H9 (cell line): ENCODE data around the gene SLC6A2. TPM values are rescaled to one million over a fixed set of nuclear protein-coding genes. Genes with fewer than 3 reads are reported as not detected.

Experiments used
- DNase-seq: peaks from one replicate; pipeline ENCODE4 v3.0.0-alpha.2; 2017
- H2AFZ ChIP-seq: one replicate; pipeline ENCODE4 v1.6.1; 2013; ENCODE audit warnings: mild to moderate bottlenecking, low read length, control low read depth, moderate library complexity
- H2AK5ac ChIP-seq: 2 replicates; pipeline ENCODE4 v1.6.1; 2013; ENCODE audit warnings: low read length, control low read depth, mixed read lengths; ENCODE audit not compliant: insufficient read length
- H2BK120ac ChIP-seq: one replicate; pipeline ENCODE4 v1.6.1; 2013; ENCODE audit warnings: low read depth, mild to moderate bottlenecking, low read length, control low read depth, inconsistent platforms; ENCODE audit not compliant: poor library complexity, severe bottlenecking
- H2BK12ac ChIP-seq: 2 replicates; pipeline ENCODE4 v1.6.1; 2013; ENCODE audit warnings: low read length, control low read depth, mixed read lengths, low read depth; ENCODE audit not compliant: insufficient read length
- H2BK15ac ChIP-seq: 2 replicates; pipeline ENCODE4 v1.6.1; 2013; ENCODE audit warnings: low read depth, low read length, control low read depth
- H2BK20ac ChIP-seq: one replicate; pipeline ENCODE4 v1.6.1; 2013; ENCODE audit warnings: low read depth, mild to moderate bottlenecking, low read length, control low read depth, inconsistent platforms; ENCODE audit not compliant: poor library complexity, severe bottlenecking
- H2BK5ac ChIP-seq: 2 replicates; pipeline ENCODE4 v1.6.1; 2013; ENCODE audit warnings: low read length, control low read depth, mixed read lengths; ENCODE audit not compliant: insufficient read length
- H3K14ac ChIP-seq: 2 replicates; pipeline ENCODE4 v1.6.1; 2013; ENCODE audit warnings: low read length, control low read depth; ENCODE audit not compliant: insufficient read depth
- H3K18ac ChIP-seq: 2 replicates; pipeline ENCODE4 v1.6.1; 2013; ENCODE audit warnings: low read depth, mild to moderate bottlenecking, mixed read lengths, low read length, control low read depth; ENCODE audit not compliant: insufficient read length
- H3K23ac ChIP-seq: 2 replicates; pipeline ENCODE4 v1.6.1; 2013; ENCODE audit warnings: low read length, control low read depth, mixed read lengths, low read depth; ENCODE audit not compliant: insufficient read length
- H3K23me2 ChIP-seq: 2 replicates; pipeline ENCODE4 v1.6.1; 2013; ENCODE audit warnings: low read depth, mild to moderate bottlenecking, mixed read lengths, low read length, control low read depth; ENCODE audit not compliant: insufficient read length, poor library complexity, severe bottlenecking
- H3K27ac ChIP-seq: 2 replicates; pipeline ENCODE4 v1.5.1; 2013; ENCODE audit warnings: low read length, control low read depth, mixed read lengths, low read depth; ENCODE audit not compliant: insufficient read length
- H3K27me3 ChIP-seq: 2 replicates; pipeline ENCODE4 v1.6.1; 2013; ENCODE audit warnings: low read length, control low read depth, inconsistent platforms; ENCODE audit not compliant: insufficient read depth
- H3K4ac ChIP-seq: 2 replicates; pipeline ENCODE4 v1.6.1; 2013; ENCODE audit warnings: low read depth, mild to moderate bottlenecking, control low read depth, inconsistent platforms, low read length, moderate library complexity
- H3K4me1 ChIP-seq: 2 replicates; pipeline ENCODE4 v1.6.1; 2013; ENCODE audit warnings: low read length, control low read depth, inconsistent platforms; ENCODE audit not compliant: insufficient read depth
- H3K4me2 ChIP-seq: 2 replicates; pipeline ENCODE4 v1.6.1; 2013; ENCODE audit warnings: low read length, control low read depth, mixed read lengths; ENCODE audit not compliant: insufficient read length, insufficient read depth
- H3K56ac ChIP-seq: 2 replicates; pipeline ENCODE4 v1.6.1; 2013; ENCODE audit warnings: low read depth, mild to moderate bottlenecking, mixed read lengths, low read length, control low read depth; ENCODE audit not compliant: insufficient read length
- H3K79me1 ChIP-seq: 2 replicates; pipeline ENCODE4 v1.6.1; 2013; ENCODE audit warnings: low read depth, mild to moderate bottlenecking, moderate library complexity, low read length, control low read depth, inconsistent platforms; ENCODE audit not compliant: insufficient read depth, poor library complexity, severe bottlenecking
- H3K79me2 ChIP-seq: 2 replicates; pipeline ENCODE4 v1.6.1; 2013; ENCODE audit warnings: low read length, control low read depth, inconsistent platforms; ENCODE audit not compliant: insufficient read depth
- H3K9ac ChIP-seq: 2 replicates; pipeline ENCODE4 v1.6.1; 2013; ENCODE audit warnings: low read length, control low read depth, mixed read lengths; ENCODE audit not compliant: insufficient read length; ENCODE audit errors: extremely low read depth
- H3K9me3 ChIP-seq: one replicate; pipeline ENCODE4 v1.6.1; 2013; ENCODE audit warnings: low read depth, low read length, inconsistent platforms; ENCODE audit not compliant: control insufficient read depth
- H3T11ph ChIP-seq: one replicate; pipeline ENCODE4 v1.6.1; 2013; ENCODE audit warnings: mild to moderate bottlenecking, low read length, control low read depth, inconsistent platforms
- H4K20me1 ChIP-seq: one replicate; pipeline ENCODE4 v1.6.1; 2013; ENCODE audit not compliant: control insufficient read depth, insufficient read length, insufficient read depth
- H4K5ac ChIP-seq: 2 replicates; pipeline ENCODE4 v1.6.1; 2013; ENCODE audit warnings: low read depth, mild to moderate bottlenecking, mixed read lengths, low read length, control low read depth; ENCODE audit not compliant: insufficient read length
- H4K8ac ChIP-seq: replicated peaks from 2 replicates; pipeline ENCODE4 v1.6.1; 2013; ENCODE audit warnings: low read length, control low read depth, mixed read lengths, low read depth; ENCODE audit not compliant: insufficient read length
- H4K91ac ChIP-seq: 2 replicates; pipeline ENCODE4 v1.6.1; 2013; ENCODE audit warnings: low read depth, mild to moderate bottlenecking, moderate library complexity, mixed read lengths, low read length, control low read depth; ENCODE audit not compliant: insufficient read length
- H3K27ac Mint-ChIP-seq, 3 experiments: 2 replicates in 2 of 3; 3 replicates in 1 of 3; pipeline ENCODE4 v1.8.0; 2020 to 2021; ENCODE audit warnings: mixed read lengths in 3 of 3, mild to moderate bottlenecking in 1 of 3, moderate library complexity in 1 of 3
- H3K27me3 Mint-ChIP-seq: 2 replicates; pipeline ENCODE4 v1.8.0; 2021; ENCODE audit warnings: low read depth, mild to moderate bottlenecking, moderate library complexity, mixed read lengths
- H3K36me3 Mint-ChIP-seq, 3 experiments: 2 replicates in 2 of 3; 3 replicates in 1 of 3; pipeline ENCODE4 v1.8.0; 2020 to 2021; ENCODE audit warnings: low read depth in 3 of 3, mixed read lengths in 3 of 3; ENCODE audit not compliant: insufficient read depth in 1 of 3
- H3K4me1 Mint-ChIP-seq, 2 experiments: 2 replicates each; pipeline ENCODE4 v1.8.0; 2020; ENCODE audit warnings: mixed read lengths in 2 of 2
- H3K4me3 Mint-ChIP-seq, 2 experiments: 2 replicates in 1 of 2; 3 replicates in 1 of 2; pipeline ENCODE4 v1.8.0; 2020 to 2021; ENCODE audit warnings: mild to moderate bottlenecking in 2 of 2, mixed read lengths in 2 of 2, moderate library complexity in 1 of 2
- H3K9me3 Mint-ChIP-seq, 2 experiments: 2 replicates in 1 of 2; 3 replicates in 1 of 2; pipeline ENCODE4 v1.8.0; 2020; ENCODE audit warnings: mild to moderate bottlenecking in 2 of 2, mixed read lengths in 2 of 2, moderate library complexity in 1 of 2
- WGBS: extraction: QIAGEN DNeasy Blood & Tissue Kit; methylation state at CpG from one replicate; pipeline ENCODE4 v1.1.7; 2013; ENCODE audit warnings: missing lambda C conversion rate, low lambda C conversion rate, mixed read lengths; ENCODE audit not compliant: insufficient read length; ENCODE audit errors: extremely low coverage; 5-methylcytosine and 5-hydroxymethylcytosine counted together
- total RNA-seq: library from RNA; stranded (reverse); gene quantifications from 2 replicates; pipeline ENCODE4 v1.2.1, GENCODE V29; 2021
- TF ChIP-seq, protein P1 (sequence below): fragments of 200-600 bp; sonication (generic); conservative IDR thresholded peaks from 3 replicates; pipeline ENCODE4 v1.8.0; 2021; ENCODE audit warnings: antibody characterized with exemption, mild to moderate bottlenecking

Gene SLC6A2
- total RNA-seq, 1 experiment from 2014 or later = 0.24 TPM

DNA sequence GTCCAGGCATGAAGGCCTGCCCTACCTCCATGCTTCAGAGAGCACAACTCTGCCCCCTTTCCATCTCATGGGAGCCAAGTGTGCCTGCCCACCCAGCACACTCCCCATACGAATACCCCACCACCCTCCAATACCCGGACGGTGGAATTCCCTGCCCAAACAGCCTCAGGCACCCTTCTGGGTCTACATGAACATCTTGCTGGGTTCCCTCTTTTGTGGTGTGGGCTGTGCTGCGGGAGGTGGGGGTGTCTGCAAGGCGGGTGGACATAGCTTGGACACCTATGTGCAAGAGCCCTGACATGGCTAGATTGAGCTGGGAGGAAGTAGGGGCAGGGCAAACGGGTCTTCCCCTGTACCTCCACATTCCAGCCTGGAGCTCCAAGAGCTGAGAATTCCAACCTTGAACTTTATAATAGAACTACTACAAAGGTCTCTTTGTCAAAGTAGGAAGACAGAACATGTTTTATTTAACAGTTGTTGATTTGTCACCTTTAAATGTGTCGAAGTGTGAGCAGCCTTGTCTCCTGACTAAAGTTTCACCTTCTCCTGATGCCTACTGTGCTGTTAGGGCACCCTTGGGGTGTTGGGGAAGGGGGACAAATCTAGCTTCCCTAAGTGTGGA lies 9.1 kb downstream of the SLC6A2 start:
- Histone ChIP-seq H2BK20ac (no peak overlapping the region), H3K14ac (no peak overlapping the region; the same call in 1 of the 2 replicates), H2AK5ac (no peak overlapping the region), H2BK12ac (no peak overlapping the region), H3T11ph (no peak overlapping the region), H3K27me3 (no peaks in the 10 kb centered on the region), H3K56ac (no peak overlapping the region), H3K79me2 (no peaks in the 10 kb centered on the region), H3K4ac (no peak overlapping the region), H3K9me3 (no peaks in the 10 kb centered on the region), H3K9ac (no peak overlapping the region), H4K5ac (no peak overlapping the region), H3K27ac (no peak overlapping the region), H3K4me2 (no peak overlapping the region), H2BK15ac (no peak overlapping the region), H3K4me1 (peaks cover 4% of the 10 kb centered on the region; the same call in 1 of the 2 replicates), H2BK5ac (no peak overlapping the region), H2BK120ac (no peak overlapping the region), H4K20me1 (no peaks in the 10 kb centered on the region), H2AFZ (no peak overlapping the region), H3K23me2 (no peaks in the 10 kb centered on the region), H4K8ac (no peak overlapping the region), H3K79me1 (no peaks in the 10 kb centered on the region), H3K23ac (no peak overlapping the region), H4K91ac (no peak overlapping the region), H3K18ac (no peak overlapping the region)
- no CpG with 5 or more reads among the region's 7 CpGs for WGBS
- Mint-ChIP-seq H3K9me3 (peaks cover 0 to 3% of the 10 kb centered on the region in 2 experiments; a peak in 2 of 5 replicates), H3K4me3 (no peak overlapping the region), H3K27ac (no peak overlapping the region), H3K27me3 (peaks cover 27% of the 10 kb centered on the region), H3K36me3 (no peaks in the 10 kb centered on the region; a peak in 2 of 7 replicates), H3K4me1 (peaks cover 5 to 17% of the 10 kb centered on the region in 2 experiments)
- no peak for DNase-seq
- TF ChIP-seq, protein P1, sequence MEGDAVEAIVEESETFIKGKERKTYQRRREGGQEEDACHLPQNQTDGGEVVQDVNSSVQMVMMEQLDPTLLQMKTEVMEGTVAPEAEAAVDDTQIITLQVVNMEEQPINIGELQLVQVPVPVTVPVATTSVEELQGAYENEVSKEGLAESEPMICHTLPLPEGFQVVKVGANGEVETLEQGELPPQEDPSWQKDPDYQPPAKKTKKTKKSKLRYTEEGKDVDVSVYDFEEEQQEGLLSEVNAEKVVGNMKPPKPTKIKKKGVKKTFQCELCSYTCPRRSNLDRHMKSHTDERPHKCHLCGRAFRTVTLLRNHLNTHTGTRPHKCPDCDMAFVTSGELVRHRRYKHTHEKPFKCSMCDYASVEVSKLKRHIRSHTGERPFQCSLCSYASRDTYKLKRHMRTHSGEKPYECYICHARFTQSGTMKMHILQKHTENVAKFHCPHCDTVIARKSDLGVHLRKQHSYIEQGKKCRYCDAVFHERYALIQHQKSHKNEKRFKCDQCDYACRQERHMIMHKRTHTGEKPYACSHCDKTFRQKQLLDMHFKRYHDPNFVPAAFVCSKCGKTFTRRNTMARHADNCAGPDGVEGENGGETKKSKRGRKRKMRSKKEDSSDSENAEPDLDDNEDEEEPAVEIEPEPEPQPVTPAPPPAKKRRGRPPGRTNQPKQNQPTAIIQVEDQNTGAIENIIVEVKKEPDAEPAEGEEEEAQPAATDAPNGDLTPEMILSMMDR = no peak
